GM12872 (cell line): Measurements from ENCODE around the gene PNLIPRP3.
A peak's percentile ranks its signal among the peaks of the same experiment; 100 is the strongest.

Experiments used
- TF ChIP-seq, protein P1 (sequence below): IDR thresholded peaks from 3 replicates; pipeline ENCODE4 v1.5.1; 2011; ENCODE audit warnings: low read depth, mild to moderate bottlenecking, low read length, moderate library complexity; ENCODE audit not compliant: insufficient read depth

The PNLIPRP3 gene

DNA sequence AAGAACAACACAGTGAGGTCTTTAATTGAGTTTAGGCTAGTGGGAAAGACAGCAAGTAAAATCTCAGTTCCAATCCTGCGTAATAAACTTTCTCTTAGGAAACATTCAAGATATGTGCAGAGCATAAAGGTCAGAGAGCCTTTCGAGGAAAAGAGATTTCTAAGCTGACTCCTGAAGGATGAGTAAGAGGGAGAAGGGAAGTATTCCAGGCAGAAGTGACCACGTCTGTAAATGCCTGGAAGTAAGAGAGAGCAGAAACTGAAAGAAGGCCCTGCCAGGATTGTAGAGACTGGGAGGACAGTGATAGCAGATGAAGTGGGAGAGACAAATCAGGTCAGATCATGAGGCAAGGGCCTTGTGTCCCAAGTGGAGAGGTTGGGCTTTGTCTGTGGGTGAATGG is 41.8 kb downstream of the PNLIPRP3 start:
- TF ChIP-seq, protein P1, sequence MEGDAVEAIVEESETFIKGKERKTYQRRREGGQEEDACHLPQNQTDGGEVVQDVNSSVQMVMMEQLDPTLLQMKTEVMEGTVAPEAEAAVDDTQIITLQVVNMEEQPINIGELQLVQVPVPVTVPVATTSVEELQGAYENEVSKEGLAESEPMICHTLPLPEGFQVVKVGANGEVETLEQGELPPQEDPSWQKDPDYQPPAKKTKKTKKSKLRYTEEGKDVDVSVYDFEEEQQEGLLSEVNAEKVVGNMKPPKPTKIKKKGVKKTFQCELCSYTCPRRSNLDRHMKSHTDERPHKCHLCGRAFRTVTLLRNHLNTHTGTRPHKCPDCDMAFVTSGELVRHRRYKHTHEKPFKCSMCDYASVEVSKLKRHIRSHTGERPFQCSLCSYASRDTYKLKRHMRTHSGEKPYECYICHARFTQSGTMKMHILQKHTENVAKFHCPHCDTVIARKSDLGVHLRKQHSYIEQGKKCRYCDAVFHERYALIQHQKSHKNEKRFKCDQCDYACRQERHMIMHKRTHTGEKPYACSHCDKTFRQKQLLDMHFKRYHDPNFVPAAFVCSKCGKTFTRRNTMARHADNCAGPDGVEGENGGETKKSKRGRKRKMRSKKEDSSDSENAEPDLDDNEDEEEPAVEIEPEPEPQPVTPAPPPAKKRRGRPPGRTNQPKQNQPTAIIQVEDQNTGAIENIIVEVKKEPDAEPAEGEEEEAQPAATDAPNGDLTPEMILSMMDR = no peak

DNA sequence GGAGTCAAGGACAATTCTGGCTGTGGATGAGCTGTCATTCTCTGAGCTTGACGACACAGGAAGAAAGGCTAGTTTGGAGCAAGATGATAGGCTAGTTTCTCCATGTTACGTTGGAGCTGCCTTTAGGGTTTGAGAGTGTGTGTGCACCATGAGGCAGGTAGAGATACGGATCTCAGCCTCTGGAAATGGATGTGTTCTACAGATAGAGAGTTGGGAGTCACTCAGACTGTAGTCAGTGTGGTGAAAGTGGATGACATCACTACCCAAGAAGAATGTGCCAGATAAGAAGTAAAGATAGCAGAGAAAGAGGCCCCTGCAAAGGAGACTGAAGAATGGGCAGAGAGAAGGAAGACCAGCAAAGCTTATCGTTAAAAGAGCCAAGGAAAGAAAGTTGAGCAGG is 42.4 kb downstream of the PNLIPRP3 start:
- TF ChIP-seq, protein P1 = no peak

DNA sequence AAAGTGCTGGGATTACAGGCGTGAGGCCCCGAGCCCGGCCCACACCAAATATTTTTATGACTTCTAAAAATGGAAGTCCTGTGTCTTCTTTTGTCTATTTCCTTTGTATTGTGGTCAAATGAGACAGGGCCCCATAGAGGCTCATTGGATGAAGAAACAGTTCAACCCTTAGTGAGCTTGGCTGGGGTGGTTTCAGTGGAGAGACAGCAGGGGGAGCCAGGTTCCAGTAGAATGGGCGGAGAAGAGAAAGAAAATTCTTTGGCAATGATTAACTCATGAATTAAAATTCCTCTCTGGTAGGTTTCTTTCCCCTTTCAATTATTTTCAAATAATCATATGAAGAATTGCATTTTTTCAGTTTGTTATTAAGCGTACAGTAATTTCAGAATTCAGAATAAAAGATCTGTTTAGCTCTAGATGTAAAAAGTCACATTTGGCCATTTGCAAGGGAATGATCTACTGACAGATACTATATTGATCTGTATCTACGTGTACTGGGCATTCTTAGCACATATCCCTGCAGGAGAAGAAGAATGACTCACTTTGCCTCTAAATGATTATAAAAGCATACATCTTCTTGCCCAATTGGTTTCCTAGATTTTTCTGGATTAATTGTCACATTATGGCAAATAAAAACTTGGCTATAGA is 43.2 kb downstream of the PNLIPRP3 start:
- TF ChIP-seq, protein P1 = peak; percentile 24; the same call in 2 of the 3 replicates

DNA sequence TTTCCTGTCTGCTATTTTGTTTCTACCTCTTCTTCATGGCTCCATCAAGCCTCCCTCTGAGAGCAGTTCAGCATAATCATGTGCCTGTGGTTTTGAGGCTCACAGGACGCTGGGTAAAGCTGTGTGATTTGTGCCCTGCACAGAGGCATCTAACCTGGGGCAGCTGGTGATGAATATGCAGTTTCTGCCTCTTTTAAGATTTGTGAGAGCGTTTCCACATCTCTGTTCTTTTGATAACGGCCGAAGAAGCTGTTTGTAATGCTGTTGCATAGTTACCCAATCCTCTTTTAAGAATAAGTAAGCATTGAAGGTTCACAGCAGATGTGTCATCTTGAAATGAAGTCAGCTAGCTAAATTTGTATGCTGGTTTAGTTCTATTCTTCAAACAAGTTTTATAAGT is 45.2 kb downstream of the PNLIPRP3 start:
- TF ChIP-seq, protein P1 = no peak

DNA sequence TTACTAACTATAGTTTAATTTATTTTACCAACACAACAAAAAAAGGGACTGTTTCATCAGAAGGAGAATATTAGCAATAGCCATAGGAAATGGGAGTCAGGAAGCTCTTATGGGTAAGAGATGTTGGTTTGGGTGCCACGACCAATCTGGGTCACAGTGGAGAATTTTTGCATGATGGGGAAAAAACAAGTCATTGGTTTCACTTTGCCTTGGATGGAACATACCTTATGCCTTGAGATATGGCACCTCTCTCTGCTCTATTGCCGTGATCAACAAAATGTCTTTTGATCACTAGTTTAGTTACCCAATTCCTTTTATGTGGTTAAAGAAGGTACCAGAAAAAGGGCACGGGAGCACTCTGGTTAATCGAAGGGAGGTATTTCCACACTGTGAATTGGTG is 48.2 kb downstream of the PNLIPRP3 start:
- TF ChIP-seq, protein P1 = no peak

DNA sequence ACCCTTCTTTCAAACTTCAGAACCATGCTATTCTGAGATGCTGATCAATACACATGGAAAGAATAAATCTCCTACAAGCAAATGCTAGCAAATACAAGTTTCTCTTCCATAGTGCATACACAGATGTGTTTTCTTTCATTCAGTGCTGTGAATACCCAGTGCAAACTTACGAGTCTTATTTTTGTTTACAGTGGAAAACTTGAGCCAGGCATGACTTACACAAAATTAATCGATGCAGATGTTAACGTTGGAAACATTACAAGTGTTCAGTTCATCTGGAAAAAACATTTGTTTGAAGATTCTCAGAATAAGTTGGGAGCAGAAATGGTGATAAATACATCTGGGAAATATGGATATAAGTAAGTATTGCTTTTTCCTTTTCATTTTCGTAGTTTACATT is 48.8 kb downstream of the PNLIPRP3 start:
- TF ChIP-seq, protein P1 = no peak

DNA sequence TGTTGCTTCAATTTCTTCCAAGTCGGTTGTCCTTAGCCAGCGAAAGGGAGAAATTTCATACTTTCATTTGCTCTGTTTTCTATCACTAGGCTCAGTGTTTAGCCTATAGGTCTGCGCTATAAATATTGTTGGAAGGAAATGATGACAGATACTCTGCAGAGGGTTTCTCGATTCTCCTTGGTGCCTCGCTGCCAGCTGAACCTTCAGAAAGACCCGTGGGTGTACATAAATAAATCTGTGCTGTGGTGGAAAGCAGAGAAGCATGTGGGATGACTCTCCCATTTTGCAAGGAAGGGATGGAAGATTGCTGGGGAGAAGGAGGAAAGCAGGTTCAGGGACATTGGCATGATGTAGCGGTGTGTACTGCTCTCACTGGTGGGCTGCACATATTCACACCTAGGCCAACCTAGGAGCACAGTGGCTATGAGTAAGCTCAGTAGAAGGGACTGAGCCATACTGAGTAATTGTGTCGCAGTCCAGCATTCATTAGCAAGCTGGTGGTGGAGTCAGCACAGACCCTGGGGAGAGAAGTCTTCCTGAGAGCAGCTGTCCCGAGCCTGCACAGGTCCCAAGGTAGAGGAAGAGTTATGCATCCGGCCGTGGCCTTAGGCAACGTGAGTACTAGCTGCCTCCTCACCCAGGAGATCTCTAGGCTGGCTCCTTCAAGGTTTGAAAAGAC is 50.5 kb downstream of the PNLIPRP3 start:
- TF ChIP-seq, protein P1 = no peak
